ENCODE data around the gene PRKCE.
"Not testable (repeated sequence)": the region's sequence is repeated elsewhere in the genome, so short reads cannot be mapped to it uniquely, and the experiment has no call there.

PRKCE gene

GRCh38 chr2:46223514-46223913 lies 572.0 kb downstream of the PRKCE start:
- not testable (repeated sequence) for DNase-seq

DNA sequence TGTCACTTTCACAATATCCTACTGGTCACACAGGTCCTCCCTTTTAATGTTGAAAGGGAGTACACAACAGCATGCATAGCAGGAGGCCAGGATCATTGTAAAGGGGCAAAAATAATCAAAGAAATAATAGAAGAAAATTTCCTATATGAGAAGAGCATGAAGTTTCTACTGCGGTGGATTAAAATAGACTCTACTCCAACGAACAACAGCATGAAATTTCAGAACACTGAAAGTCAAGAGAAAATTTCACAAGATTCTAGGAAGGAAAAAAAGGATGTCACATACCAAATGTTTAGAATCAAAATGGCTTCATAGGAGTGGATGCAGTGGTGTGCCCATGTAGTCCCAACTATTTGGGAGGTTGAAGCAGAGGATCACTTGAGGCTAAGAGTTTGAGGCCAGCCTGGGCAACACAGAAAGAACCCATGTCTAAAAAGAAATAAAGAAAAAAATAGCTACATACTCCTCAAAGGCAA lies 573.7 kb downstream of the PRKCE start:
- DNase-seq, result no peak

DNA sequence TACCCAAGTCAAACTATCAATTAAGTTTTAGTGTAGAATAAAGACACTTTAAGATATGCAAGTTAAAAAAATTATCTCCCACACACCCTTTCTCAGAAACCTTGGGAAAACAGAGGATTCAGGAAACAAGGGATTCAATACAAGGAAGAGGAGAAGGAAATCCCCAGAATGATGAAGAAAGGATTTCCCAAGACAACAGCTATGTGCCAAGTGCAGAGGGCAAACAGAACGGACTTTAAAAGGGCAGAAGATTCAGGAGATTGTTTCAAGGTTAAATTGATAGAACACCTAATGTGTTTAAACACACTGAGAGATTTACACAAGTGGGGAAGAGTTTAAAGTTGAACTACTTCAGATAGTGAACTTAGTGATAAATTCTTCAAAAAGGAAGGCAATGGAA lies 574.3 kb downstream of the PRKCE start:
- no peak for DNase-seq

DNA sequence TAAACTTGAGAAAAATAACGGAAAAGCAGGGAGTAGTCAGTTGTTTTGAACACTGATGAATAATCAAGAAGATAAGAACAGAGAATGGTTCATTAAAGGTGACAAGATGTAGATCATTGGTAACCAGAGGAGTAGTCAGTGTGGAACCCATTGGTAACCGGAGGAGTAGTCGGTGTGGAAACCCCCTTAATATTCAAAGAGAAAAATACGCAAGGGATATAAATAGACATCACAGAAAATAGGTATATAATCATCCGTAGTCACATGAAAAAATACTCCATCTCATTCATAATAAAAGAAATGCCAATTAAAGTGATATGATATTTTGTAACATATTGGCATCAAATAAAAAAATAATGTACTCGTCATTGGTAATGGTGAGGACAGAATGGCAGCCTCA lies 575.1 kb downstream of the PRKCE start:
- DNase-seq, result no peak

DNA sequence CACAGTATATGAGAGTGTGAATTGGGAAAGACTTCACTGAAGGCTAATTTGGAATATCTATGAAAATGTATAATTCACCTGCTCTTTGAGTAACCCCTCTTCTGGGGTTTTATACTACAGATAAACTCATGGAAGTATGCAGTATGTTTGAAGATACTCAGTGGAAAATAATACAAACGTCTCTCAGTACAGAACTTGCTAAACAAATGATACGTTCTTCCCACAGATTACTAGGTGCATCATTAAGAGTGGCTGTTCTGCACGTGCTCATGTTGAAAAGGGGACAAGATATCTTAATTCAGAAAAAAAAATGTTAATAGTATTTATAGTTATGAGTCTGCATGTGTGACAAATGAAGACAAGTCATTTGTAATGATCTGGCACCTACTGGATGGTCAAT lies 575.5 kb downstream of the PRKCE start:
- no peak for DNase-seq

DNA sequence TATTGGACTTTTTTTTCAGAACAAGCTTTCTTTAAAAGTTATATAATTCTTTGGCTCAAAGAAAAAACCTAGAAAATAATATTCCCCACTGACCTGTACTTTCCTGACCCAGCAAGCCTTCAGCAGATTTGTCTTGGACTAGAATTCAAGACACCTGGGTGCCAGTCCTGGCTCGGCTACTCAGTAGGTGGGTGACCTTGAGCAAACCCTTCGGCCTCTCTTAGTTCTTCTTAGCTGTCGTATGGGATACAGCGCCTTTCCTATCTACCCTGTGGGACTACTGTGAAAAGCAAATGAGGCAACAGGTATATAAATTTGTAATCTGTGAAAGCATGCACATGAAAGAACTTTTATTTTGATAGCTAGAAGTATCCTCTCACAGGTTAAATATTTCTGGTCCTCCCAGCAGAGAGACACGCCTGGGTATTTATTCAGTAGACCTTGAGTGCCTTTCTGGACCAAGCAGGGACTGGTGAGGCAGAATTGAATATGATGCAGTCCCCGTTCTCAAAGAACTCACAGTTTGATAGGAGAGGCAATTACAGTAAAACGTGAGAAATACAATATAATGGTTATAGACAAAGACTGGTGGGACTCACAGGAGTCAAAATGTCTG lies 576.3 kb downstream of the PRKCE start:
- DNase-seq, result no peak

DNA sequence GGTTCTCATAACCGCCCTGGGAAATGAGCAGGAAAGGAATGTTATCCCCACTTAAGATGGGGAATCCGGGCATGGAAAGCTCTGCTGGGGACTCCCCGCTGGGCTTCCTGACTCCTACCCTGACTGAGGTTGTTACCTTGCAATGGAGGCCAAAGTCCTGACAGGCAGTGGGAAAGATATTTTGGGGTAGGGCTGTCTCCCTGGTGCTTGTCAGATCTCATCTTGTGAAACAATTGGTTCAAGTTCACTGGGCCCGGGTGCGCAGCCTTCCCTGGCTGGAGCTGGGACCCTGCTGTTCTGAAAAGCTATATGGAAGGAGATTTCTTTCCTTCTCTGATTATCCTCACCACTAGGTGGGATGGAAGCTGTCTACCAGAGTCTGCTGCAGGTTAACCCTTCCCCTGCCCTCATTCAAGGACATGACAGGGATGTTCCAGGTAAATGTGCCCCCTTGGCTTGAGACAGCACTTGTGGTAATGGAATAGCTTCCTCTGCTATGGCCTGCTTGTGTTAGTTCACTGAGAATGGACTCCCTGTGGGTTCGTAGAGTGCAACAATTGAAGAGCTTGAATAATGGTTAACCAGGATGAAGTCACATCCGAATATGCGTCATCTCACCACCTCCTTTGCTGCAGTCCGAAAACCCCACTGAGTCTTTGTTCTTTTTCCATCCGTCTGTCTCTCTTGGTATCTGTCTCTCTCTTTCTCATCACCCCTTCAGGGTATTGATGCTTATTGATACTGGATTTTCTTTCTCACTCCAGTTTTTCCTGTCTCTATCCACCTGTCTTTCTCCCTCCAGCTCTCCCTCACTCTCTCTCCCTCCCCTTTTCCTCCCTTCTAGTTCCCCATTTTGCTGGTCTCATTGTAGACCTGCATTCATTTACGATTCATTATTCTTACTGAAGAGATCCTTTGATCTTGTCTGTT lies 577.9 kb downstream of the PRKCE start:
- DNase-seq, result no peak

DNA sequence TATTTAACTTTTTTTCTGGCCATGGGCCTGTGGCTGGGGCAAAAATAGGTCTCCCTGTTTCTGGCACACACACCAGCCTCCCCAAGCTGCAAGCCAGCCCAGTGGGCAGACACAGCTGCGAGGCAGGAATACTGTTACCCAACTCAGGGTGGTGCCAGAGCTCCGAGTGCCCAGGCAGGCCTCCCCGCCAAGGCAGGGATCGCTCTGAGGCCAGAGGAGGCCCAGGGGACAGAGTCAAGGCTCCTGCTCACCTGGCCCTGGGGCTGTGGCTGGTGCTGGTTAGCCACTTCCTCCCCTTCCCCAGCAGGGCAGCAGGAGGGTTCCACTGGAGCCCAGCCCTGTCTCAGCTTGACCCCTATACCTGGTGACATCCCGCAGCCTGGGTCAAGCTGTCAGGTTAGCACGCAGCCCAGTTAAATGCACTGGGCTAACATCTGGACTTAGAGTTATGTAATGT lies 578.7 kb downstream of the PRKCE start:
- DNase-seq, result no peak

GRCh38 chr2:46230677-46231425 lies 579.4 kb downstream of the PRKCE start:
- no peak for DNase-seq

DNA sequence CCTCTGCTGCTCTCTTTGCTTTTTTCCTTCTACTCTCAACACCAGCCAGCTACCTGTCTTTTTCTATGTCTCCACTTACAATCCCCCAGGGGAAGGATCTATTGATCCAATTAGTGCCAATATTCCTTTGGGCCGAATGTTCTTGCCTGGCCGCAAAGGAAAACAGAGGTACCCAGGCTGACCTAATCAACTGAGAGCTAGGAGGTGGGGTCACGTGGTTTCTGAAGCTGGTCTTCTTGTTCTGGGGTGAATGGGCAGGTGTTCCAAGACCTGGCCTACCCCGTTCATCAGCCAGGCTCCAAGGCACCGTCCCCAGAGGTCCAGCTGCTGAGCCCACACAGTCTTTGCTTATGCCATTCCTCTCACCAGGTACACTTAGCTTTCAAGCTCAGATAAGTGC lies 580.2 kb downstream of the PRKCE start:
- no peak for DNase-seq

- no peak for DNase-seq
These were observed 581.4 kb downstream of the PRKCE start for GRCh38 chr2:46232860-46233259.

- DNase-seq, result no peak
These were observed 584.8 kb downstream of the PRKCE start for GRCh38 chr2:46236006-46236875.

GRCh38 chr2:46236876-46237859 lies 585.7 kb downstream of the PRKCE start:
- DNase-seq, result no peak
